Measurements from ENCODE around the gene GNRH2. TPM values are rescaled to one million over a fixed set of nuclear protein-coding genes. Genes with fewer than 3 reads are reported as not detected.

The GNRH2 gene
- total RNA-seq, 1 experiment from 2014 or later: 1.1 TPM

DNA sequence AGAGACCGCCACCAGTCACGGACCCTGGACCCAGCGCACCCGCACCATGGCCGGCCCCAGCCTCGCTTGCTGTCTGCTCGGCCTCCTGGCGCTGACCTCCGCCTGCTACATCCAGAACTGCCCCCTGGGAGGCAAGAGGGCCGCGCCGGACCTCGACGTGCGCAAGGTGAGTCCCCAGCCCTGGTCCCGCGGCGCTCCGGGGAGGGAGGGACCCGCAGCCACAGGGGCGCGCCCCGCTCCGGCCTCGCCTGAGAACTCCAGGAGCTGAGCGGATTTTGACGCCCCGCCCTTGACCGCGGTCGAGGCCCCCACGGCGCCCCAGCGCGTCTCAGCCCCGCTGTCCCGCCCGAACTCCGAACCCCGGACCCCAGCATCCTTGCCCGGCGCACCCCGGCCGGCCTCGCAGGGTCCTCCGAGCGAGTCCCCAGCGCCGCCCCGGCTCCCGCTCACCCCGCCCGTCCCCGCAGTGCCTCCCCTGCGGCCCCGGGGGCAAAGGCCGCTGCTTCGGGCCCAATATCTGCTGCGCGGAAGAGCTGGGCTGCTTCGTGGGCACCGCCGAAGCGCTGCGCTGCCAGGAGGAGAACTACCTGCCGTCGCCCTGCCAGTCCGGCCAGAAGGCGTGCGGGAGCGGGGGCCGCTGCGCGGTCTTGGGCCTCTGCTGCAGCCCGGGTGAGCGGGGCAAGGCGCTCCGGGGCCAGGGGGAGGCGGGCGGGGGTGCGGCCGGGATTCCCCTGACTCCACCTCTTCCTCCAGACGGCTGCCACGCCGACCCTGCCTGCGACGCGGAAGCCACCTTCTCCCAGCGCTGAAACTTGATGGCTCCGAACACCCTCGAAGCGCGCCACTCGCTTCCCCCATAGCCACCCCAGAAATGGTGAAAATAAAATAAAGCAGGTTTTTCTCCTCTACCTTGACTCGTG is 28.4 kb downstream of the GNRH2 start, which contains the start of gene OXT:
TSS of gene OXT (plus strand) at position 11 of the 920 bp plus-strand sequence. CDS start at position 47, 36 bp downstream.
- H2AK5ac ChIP-seq (ENCODE audit: insufficient read length, low read length): no peak within 1 kb of the TSS
- no peak within 1 kb of the TSS for H2BK120ac ChIP-seq (ENCODE audit: low read depth, low read length, poor library complexity, severe bottlenecking)
- Mint-ChIP-seq H3K27ac (no peak within 1 kb of the TSS; a peak in 1 of 7 replicates), H3K9me3 (peaks cover 10 to 12% of the 10 kb centered on the region in 2 experiments), H3K4me3 (peak within 1 kb of the TSS; percentile 51 to 60; a peak in 3 of 5 replicates), H3K27me3 (ENCODE audit: low read depth) (peaks cover 56% of the 10 kb centered on the region), H3K4me1 (peaks cover 6% of the 10 kb centered on the region in 2 experiments), H3K36me3 (ENCODE audit: insufficient read depth in 1 of 3, low read depth in 3 of 3) (no peaks in the 10 kb centered on the region; a peak in 2 of 7 replicates)
- H3K23ac ChIP-seq (ENCODE audit: insufficient read length, low read depth, low read length): no peak within 1 kb of the TSS
- TF ChIP-seq CTCF (conservative IDR thresholded peaks at IDR 0.05): no peak
- H3K4me1 ChIP-seq (ENCODE audit: insufficient read depth, low read length): no peaks in the 10 kb centered on the region
- no peak within 1 kb of the TSS for H3T11ph ChIP-seq (ENCODE audit: low read length)
- no peak within 1 kb of the TSS for H4K91ac ChIP-seq (ENCODE audit: insufficient read length, low read depth, low read length)
- no peak within 1 kb of the TSS; the same call in 1 of the 2 replicates for H3K14ac ChIP-seq (ENCODE audit: insufficient read depth, low read length)
- no peak within 1 kb of the TSS for H2AFZ ChIP-seq (ENCODE audit: low read length)
- H3K9ac ChIP-seq (ENCODE audit: extremely low read depth, insufficient read length, low read length): no peak within 1 kb of the TSS
- H3K9me3 ChIP-seq (ENCODE audit: control insufficient read depth, low read depth, low read length): peaks cover 10% of the 10 kb centered on the region
- WGBS (ENCODE audit: extremely low coverage, insufficient read length, low lambda C conversion rate): no CpG with 5 or more reads among the region's 95 CpGs
- no peak within 1 kb of the TSS for H2BK12ac ChIP-seq (ENCODE audit: insufficient read length, low read depth, low read length)
- no peak within 1 kb of the TSS for H3K56ac ChIP-seq (ENCODE audit: insufficient read length, low read depth, low read length)
- H4K20me1 ChIP-seq (ENCODE audit: control insufficient read depth, insufficient read depth, insufficient read length): no peaks in the 10 kb centered on the region
- H2BK5ac ChIP-seq (ENCODE audit: insufficient read length, low read length): no peak within 1 kb of the TSS
- H3K27me3 ChIP-seq (ENCODE audit: insufficient read depth, low read length): peaks cover 9% of the 10 kb centered on the region; the same call in 1 of the 2 replicates
- H2BK20ac ChIP-seq (ENCODE audit: low read depth, low read length, poor library complexity, severe bottlenecking): no peak within 1 kb of the TSS
- H4K5ac ChIP-seq (ENCODE audit: insufficient read length, low read depth, low read length): no peak within 1 kb of the TSS
- H4K8ac ChIP-seq (replicated peaks; ENCODE audit: insufficient read length, low read depth, low read length): no peak within 1 kb of the TSS
- H3K4me2 ChIP-seq (ENCODE audit: insufficient read depth, insufficient read length, low read length): peak within 1 kb of the TSS; percentile 6
- H3K4ac ChIP-seq (ENCODE audit: low read depth, low read length): no peak within 1 kb of the TSS
- H3K79me2 ChIP-seq (ENCODE audit: insufficient read depth, low read length): no peaks in the 10 kb centered on the region
- H3K79me1 ChIP-seq (ENCODE audit: insufficient read depth, low read depth, low read length, poor library complexity, severe bottlenecking): no peaks in the 10 kb centered on the region
- H2BK15ac ChIP-seq (ENCODE audit: low read depth, low read length): no peak within 1 kb of the TSS
- no peak within 1 kb of the TSS for H3K18ac ChIP-seq (ENCODE audit: insufficient read length, low read depth, low read length)
- peak; percentile 77 for DNase-seq
- no peak within 1 kb of the TSS for H3K27ac ChIP-seq (ENCODE audit: insufficient read length, low read depth, low read length)
- H3K23me2 ChIP-seq (ENCODE audit: insufficient read length, low read depth, low read length, poor library complexity, severe bottlenecking): no peaks in the 10 kb centered on the region

Measured in H9 (cell line).